Activated T-cell treated with anti-CD3 and anti-CD28 coated beads for 48 hours (primary cell): ENCODE measurements around the gene ZNF784.

Source experiments
- DNase-seq: peaks from one replicate; pipeline ENCODE4 v3.0.0-alpha.2; 2020; ENCODE audit warnings: low read depth

ZNF784 gene

GRCh38 chr19:55624109-55625003 is at the start of gene ZNF784:
ZNF784 (minus strand) TSS chr19:55624566; CDS start chr19:55624561, 5 bp downstream.
- DNase-seq = peak; percentile 88

- DNase-seq = no peak
Measured at GRCh38 chr19:55673889-55674288, 49.5 kb upstream of the ZNF784 start.

DNA sequence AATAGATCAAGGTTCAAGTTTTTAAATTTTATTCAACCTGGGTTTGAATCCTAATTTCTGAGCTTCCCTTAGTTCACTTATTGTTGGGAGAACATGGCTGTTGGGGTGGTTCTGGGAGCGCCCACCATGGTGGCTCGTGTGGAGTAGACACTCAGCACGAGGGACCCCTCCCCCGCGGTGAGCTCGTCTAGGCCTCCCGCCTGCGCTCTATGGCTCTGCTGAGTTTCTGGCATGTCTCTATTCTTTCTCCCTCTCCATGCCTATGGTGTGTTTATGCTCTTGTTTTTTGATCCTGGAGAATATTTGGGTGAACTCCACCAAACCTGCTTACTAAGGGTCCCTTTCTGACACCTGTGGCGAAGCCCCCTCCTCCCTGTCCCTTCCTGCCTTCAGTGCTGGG is 49.1 kb upstream of the ZNF784 start:
- no peak for DNase-seq

DNA sequence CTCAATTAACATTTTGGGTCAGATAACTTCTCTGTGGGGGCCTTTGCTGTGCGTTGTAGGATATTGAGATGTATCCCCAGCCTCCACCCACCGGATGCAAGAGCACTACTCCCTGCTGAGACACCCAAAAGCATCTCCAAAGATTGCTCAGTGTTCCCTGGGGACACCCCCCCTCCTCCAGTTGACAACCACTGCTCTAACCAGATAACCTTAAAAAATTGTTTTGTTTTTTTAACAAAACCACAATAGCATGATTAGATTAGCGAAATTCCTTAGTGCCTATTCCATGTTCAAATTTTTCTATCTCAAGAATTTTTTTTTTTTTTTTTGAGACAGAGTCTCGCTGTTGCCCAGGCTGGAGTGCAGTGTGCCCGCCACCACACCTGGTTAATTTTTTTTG is 48.1 kb upstream of the ZNF784 start:
- DNase-seq = no peak

DNA sequence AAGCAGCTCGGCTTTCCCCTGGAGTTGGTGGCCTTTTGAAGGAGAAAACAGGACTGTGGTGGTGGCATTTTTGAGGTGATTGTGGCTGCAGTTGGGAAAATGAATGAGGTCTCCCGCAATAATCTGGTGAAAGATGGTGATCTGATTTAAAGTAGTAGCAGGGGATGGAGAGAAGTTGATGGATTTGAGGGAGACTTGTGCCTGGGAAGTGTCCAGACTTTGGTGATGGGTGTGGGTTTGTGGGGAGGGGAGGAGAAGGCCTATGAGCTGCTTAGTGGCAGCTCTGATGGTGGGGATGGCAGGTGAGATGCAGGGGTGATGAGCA is 46.6 kb upstream of the ZNF784 start:
- no peak for DNase-seq

DNA sequence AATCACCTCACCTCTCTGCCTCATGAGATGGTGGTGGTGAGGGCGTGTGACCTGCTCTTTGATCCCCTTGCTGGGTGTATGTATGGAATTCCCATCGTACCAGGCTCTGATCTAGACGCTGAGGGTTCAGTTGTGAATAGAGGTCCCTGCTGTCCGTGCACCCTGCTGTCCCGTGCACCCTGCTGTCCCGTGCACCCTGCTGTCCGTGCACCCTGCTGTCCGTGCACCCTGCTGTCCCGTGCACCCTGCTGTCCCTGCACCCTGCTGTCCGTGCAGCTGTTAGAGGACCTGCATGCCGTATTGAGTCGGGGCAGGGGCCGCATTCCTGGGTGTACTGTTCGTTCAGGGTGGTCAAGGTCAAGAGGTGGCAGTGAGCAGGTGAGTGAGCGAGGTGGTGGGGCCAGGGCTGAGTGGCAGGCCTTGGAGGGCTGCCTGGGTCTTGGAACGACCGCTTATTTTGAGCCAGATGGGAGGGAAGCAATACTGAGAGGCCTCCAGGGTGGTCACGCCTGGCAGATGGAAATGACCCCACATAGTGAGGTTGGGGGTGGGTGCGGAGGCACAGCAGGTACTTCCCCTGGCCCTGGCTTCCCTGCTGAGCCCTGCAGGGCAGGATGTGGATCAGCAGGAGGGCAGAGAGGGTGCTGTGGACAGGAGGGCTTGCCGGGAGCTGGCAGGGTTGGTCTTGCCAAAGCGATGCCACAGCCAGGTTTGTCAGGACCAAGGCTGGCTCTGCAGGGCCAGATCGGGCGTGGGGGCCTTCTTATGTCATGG is 46.1 kb upstream of the ZNF784 start:
- no peak for DNase-seq

GRCh38 chr19:55669418-55670279 is 45.3 kb upstream of the ZNF784 start:
- DNase-seq = no peak

- DNase-seq = no peak
Measured at GRCh38 chr19:55668603-55669348, 44.4 kb upstream of the ZNF784 start.

GRCh38 chr19:55667958-55668357 is 43.6 kb upstream of the ZNF784 start:
- DNase-seq = no peak

GRCh38 chr19:55667511-55667910 is 43.1 kb upstream of the ZNF784 start:
- DNase-seq = no peak

DNA sequence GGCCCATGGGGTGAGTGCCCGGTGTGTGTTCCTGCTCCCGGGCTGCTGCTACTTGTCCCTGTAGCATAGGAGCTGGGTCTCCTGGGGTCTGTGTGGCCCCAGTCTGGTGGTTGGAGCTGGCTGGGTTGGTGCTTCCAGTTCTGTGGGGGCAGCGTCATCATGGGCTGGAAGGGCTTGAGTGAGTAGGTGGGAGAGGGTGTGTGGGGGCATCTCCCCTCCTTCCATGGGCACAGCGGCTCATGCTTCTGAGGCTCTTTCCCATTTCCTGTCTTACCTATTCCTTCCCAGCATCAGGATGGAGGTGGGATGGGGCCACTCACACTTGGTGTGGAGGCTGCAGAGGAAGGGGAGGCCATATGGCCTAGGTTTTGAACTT is 42.6 kb upstream of the ZNF784 start:
- no peak for DNase-seq

DNA sequence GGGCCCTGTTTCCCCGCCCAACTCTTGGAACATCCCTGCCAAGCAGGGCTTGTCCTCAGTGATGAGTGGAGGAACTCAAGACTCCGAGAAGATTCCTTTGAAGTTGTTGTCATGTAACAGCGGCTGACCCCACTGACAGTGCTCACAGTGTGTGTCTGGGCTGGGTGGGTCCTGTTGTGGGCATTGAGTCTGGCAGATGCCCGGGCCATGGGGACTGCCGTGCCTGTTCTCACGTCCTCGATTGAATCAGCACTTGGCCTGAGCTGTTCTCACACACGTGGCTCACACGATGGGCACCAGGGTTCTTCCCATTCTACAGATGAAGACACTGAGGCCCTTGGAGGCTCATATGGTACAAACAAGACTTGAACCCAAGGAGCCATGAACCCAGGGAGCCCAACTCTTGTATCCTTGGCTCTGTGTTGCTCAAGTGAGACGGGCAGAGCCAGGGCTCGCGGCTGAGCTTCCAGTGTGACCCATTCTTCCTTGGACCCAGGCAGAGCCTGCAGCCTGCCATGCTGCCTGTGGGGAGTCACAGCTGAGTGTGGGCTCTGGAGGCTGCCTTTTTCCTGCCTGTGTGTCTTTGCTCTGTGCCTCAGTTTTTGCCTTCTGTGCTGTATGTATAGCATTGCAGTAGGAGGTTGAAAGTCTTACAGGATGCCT is 42.1 kb upstream of the ZNF784 start:
- no peak for DNase-seq

DNA sequence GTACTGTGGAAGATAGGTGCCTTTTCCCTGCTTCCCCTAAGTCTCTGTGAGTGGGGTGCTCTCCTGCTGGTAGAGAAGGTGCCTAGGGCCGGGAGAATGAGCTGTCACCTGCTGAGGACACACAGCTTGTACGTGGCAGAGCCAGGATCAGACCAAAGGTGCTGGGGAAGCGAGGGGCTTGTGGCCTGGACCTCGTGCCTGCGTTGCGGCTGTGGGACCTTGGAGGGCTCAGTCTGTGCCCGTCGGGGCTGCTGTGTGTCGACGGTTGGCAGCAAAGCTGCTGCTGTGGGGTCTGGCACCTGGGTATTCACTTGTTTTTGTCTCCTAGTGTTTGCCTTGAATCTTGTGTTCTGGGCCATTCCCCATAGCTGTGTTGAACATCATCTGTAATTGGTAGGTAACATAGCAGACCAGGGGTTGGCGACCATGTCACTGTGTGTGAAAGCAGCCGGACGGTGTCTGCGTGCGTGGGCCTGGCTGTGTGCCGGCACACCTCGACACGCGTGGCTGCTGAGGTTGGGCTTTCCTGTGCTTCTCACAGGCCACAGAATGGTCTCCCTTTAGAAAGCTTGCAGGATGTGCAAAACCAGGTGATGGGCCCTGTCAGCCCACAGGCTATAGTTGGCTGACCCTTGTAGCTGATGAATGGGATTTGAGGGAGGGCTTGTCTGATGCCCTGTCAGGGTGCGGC is 39.6 kb upstream of the ZNF784 start:
- DNase-seq = no peak

GRCh38 chr19:55661826-55662225 is 37.5 kb upstream of the ZNF784 start:
- no peak for DNase-seq

DNA sequence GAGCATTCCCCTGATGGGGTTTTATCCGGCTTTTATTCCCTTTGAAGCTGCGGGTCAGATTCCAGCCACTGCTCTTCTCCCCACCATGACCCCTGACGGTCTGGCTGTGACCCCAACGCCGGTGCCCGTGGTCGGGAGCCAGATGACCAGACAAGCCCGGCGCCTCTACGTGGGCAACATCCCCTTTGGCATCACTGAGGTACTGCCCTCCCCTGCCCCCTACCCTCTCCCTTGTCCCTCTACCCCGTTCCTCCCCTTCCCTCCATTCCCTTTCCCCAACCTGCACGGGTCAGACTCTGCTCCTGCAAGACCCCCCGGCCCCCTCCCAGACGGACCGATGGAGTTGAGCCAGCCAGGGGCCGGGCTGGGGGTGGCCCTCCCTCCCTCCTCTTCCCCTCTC is 36.6 kb upstream of the ZNF784 start:
- no peak for DNase-seq

DNA sequence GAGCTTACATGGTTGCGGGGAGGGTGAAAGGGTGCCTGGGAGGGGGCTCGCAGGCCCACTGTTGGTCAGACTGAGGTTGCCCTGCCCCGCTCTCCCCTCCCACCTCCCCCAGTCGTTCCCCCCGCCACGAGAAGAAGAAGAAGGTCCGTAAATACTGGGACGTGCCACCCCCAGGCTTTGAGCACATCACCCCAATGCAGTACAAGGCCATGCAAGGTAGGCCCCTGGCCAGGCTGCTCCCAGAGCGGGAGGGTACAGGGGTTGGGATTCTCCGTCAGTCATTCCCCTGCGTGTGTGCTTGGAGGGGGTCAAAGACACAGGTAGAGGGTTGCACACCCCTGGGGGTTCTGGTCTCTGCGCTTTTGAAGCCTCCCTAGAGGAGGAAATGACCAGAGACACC is 36.0 kb upstream of the ZNF784 start:
- DNase-seq = no peak

DNA sequence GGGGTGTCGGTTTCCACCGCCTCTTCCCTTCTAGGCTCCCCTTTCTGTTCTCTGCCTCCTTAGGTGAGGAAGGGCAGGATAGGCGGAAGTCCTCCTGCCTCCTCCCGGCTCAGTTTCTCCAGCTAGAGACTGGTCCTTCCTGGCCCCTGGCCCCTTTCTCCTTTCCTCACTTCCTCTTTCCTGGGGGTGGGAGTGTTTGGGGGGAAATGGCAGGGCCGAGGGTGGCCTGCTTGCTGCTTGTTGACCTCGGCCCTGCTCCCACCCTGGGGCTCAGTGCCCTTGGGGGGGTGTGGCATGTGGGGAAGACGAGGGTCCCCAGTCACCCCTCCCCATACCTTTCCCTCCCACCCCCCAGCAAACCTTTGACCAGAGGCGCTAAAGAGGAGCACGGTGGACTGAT is 35.5 kb upstream of the ZNF784 start:
- DNase-seq = no peak

- DNase-seq = no peak
Measured at GRCh38 chr19:55658846-55659459, 34.6 kb upstream of the ZNF784 start.

GRCh38 chr19:55656988-55657747 is 32.8 kb upstream of the ZNF784 start:
- no peak for DNase-seq
